K562 (cell line): ENCODE measurements around the gene MICU1. TPM values are rescaled to one million over a fixed set of nuclear protein-coding genes. Genes with fewer than 3 reads are reported as not detected.

Experiments
- ATAC-seq: fragments of 200-7000 bp; cut with Tn5 transposase; 3 replicates; pipeline ENCODE4 v1.9.1; 2020; ENCODE audit warnings: moderate library complexity
- BruUV-seq: library from RNA; stranded (reverse); fragments of 400-500 nt; replicated peaks from 2 replicates; lab custom pipeline; 2021; lab: Mats Ljungman, UMichigan
- CTCF ChIA-PET: fragments of 300-600 bp; formaldehyde crosslinking; extraction: SDS; loops from one replicate; lab custom pipeline; 2021; ENCODE audit warnings: low intra/inter-chr PET ratio; lab: Yijun Ruan, JAX
- POLR2A ChIA-PET: fragments of 300-600, 350-650 bp; sonication (Branson Sonifier 250); formaldehyde crosslinking; extraction: SDS; loops from one replicate; lab custom pipeline; 2021; ENCODE audit warnings: antibody characterized with exemption, inconsistent platforms; lab: Yijun Ruan, JAX
- DNase-seq, 4 experiments: peaks; one replicate each; pipeline versions ENCODE4 v3.0.0 to v3.0.0-alpha.2; 2011 to 2018; ENCODE audit warnings: low spot score in 3 of 4, mixed read lengths in 3 of 4; ENCODE audit errors: extremely low read depth in 1 of 4
- FAIRE-seq: peaks from 2 replicates; lab custom pipeline; 2011; peaks lifted over from hg19 to GRCh38; lab: Jason Lieb, UNC
- H2AFZ ChIP-seq: 2 replicates; pipeline ENCODE4 v1.6.0; 2011; ENCODE audit warnings: low read depth, low read length, control low read depth, inconsistent platforms
- H3K27ac ChIP-seq: fragments of 200-600 bp; 3 replicates; pipeline ENCODE4 v1.8.0; 2011; ENCODE audit warnings: low read depth, mild to moderate bottlenecking, control low read depth, inconsistent platforms, low read length, moderate library complexity, mixed read lengths; ENCODE audit errors: extremely low read depth
- H3K27me3 ChIP-seq, 2 experiments: fragments of 300-600 bp in 1 of 2; 2 replicates in 1 of 2; 3 replicates in 1 of 2; pipeline versions ENCODE4 v1.6.0 to v1.8.0; 2011; ENCODE audit warnings: inconsistent platforms in 2 of 2, low read length in 2 of 2, mild to moderate bottlenecking in 1 of 2, mixed read lengths in 1 of 2, moderate library complexity in 1 of 2; ENCODE audit not compliant: control insufficient read depth in 2 of 2, insufficient read depth in 2 of 2
- H3K36me3 ChIP-seq: fragments of 300-600 bp; 3 replicates; pipeline ENCODE4 v1.8.0; 2011; ENCODE audit warnings: mild to moderate bottlenecking, low read length, inconsistent platforms; ENCODE audit not compliant: control insufficient read depth, insufficient read depth
- H3K4me1 ChIP-seq, 2 experiments: fragments of 200-600 bp in 1 of 2; replicated peaks in 1 of 2; 2 replicates in 1 of 2; 3 replicates in 1 of 2; pipeline versions ENCODE4 v1.5.1 to v1.8.0; 2011; ENCODE audit warnings: inconsistent platforms in 2 of 2, low read length in 2 of 2, mild to moderate bottlenecking in 1 of 2, mixed read lengths in 1 of 2, moderate library complexity in 1 of 2; ENCODE audit not compliant: control insufficient read depth in 2 of 2, insufficient read depth in 2 of 2
- H3K4me2 ChIP-seq: 2 replicates; pipeline ENCODE4 v1.6.1; 2011; ENCODE audit warnings: low read length, control low read depth, inconsistent platforms, mixed read lengths; ENCODE audit not compliant: insufficient read depth
- H3K4me3 ChIP-seq: fragments of 200-600 bp; sonication (generic), shearing (Covaris generic); 2 replicates; pipeline ENCODE4 v1.5.1; 2016; ENCODE audit warnings: control low read depth, inconsistent platforms
- H3K79me2 ChIP-seq: fragments of 200-600 bp; 3 replicates; pipeline ENCODE4 v1.8.0; 2011; ENCODE audit warnings: low read length, inconsistent platforms; ENCODE audit not compliant: control insufficient read depth, insufficient read depth
- H3K9ac ChIP-seq, 2 experiments: 2 replicates each; pipeline versions ENCODE4 v1.6.0 to v1.6.1; 2011; ENCODE audit warnings: low read depth in 2 of 2, low read length in 2 of 2, control low read depth in 1 of 2, inconsistent platforms in 1 of 2, mild to moderate bottlenecking in 1 of 2, mixed read lengths in 1 of 2; ENCODE audit not compliant: insufficient read depth in 1 of 2
- H3K9me1 ChIP-seq: one replicate; pipeline ENCODE4 v1.6.0; 2011; ENCODE audit warnings: inconsistent platforms, mild to moderate bottlenecking, low read length, moderate library complexity; ENCODE audit not compliant: control insufficient read depth, insufficient read depth
- H3K9me3 ChIP-seq: replicated peaks from 2 replicates; pipeline ENCODE4 v1.5.1; 2011; ENCODE audit warnings: low read depth, low read length, inconsistent platforms; ENCODE audit not compliant: control insufficient read depth, insufficient read depth
- H4K20me1 ChIP-seq: replicated peaks from 2 replicates; pipeline ENCODE4 v1.6.1; 2011; ENCODE audit warnings: low read length, inconsistent platforms, mixed read lengths; ENCODE audit not compliant: control insufficient read depth, insufficient read depth
- BACH1 ChIP-seq: fragments of 200-800 bp; sonication (Bioruptor generic); IDR thresholded peaks from 2 replicates; pipeline ENCODE4 v1.6.1; 2016; ENCODE audit warnings: missing genetic modification characterization, missing compliant biosample characterization
- CEBPG ChIP-seq, 3 experiments: fragments of 200-800 bp in 1 of 3; sonication (Bioruptor generic) in 1 of 3; sonication (generic) in 1 of 3; formaldehyde crosslinking in 1 of 3; IDR thresholded peaks in 2 of 3; conservative IDR thresholded peaks in 1 of 3; 2 replicates each; pipeline versions ENCODE4 v1.6.1 to v1.8.0; 2016 to 2022; ENCODE audit warnings: missing compliant biosample characterization in 2 of 3, missing genetic modification characterization in 2 of 3, mild to moderate bottlenecking in 1 of 3, missing genetic modification reagents in 1 of 3
- CREB3L1 ChIP-seq: fragments of 450-650 bp; IDR thresholded peaks from 2 replicates; pipeline ENCODE4 v1.6.1; 2014; ENCODE audit warnings: low read depth, mild to moderate bottlenecking, moderate library complexity, borderline replicate concordance
- CXXC5 ChIP-seq: fragments of 250-450 bp; sonication (Bioruptor Pico); IDR thresholded peaks from 2 replicates; pipeline ENCODE4 v1.8.0; 2022; ENCODE audit warnings: inconsistent platforms, mild to moderate bottlenecking, moderate library complexity
- EP300 ChIP-seq: IDR thresholded peaks from 2 replicates; pipeline ENCODE4 v1.6.1; 2012; ENCODE audit warnings: low read length, improper control_type of control experiment
- FOXJ2 ChIP-seq: fragments of 200-800 bp; sonication (Bioruptor generic); IDR thresholded peaks from 2 replicates; pipeline ENCODE4 v1.6.1; 2016; ENCODE audit warnings: missing genetic modification characterization, missing compliant biosample characterization
- NR2C1 ChIP-seq, 2 experiments: fragments of 450-650 bp; IDR thresholded peaks; 2 replicates each; pipeline ENCODE4 v1.6.1; 2017; ENCODE audit warnings: mild to moderate bottlenecking in 2 of 2, antibody characterized with exemption in 1 of 2, inconsistent platforms in 1 of 2, missing compliant biosample characterization in 1 of 2, missing genetic modification characterization in 1 of 2
- NRF1 ChIP-seq, 2 experiments: fragments of 450-650 bp; IDR thresholded peaks in 1 of 2; conservative IDR thresholded peaks in 1 of 2; 2 replicates each; pipeline ENCODE4 v1.6.1; 2014; ENCODE audit warnings: mild to moderate bottlenecking in 2 of 2
- RAD21 ChIP-seq, 2 experiments: fragments of 250-450 bp in 1 of 2; fragments of 450-650 bp in 1 of 2; sonication (Bioruptor Pico) in 1 of 2; formaldehyde crosslinking in 1 of 2; IDR thresholded peaks in 1 of 2; conservative IDR thresholded peaks in 1 of 2; 2 replicates each; pipeline versions ENCODE4 v1.4.0 to v1.8.0; 2020 to 2022; ENCODE audit warnings: mild to moderate bottlenecking in 2 of 2, moderate library complexity in 1 of 2
- RBM14 ChIP-seq: fragments of 200-400 bp; formaldehyde crosslinking; IDR thresholded peaks from 2 replicates; pipeline ENCODE4 v1.6.1; 2018; ENCODE audit warnings: low read depth, mild to moderate bottlenecking, low read length, moderate library complexity, borderline replicate concordance; ENCODE audit not compliant: insufficient read depth
- RFX7 ChIP-seq: fragments of 250-450 bp; sonication (Bioruptor Pico); IDR thresholded peaks from 2 replicates; pipeline ENCODE4 v1.5.1; 2021; ENCODE audit warnings: mild to moderate bottlenecking
- SOX6 ChIP-seq: fragments of 450-650 bp; IDR thresholded peaks from 2 replicates; pipeline ENCODE4 v1.6.1; 2014; ENCODE audit warnings: mild to moderate bottlenecking
- TAF7 ChIP-seq: fragments of 450-650 bp; IDR thresholded peaks from 2 replicates; pipeline ENCODE4 v1.6.1; 2016; ENCODE audit warnings: missing genetic modification characterization, missing compliant biosample characterization
- TEAD4 ChIP-seq, 2 experiments: sonication (generic) in 1 of 2; formaldehyde crosslinking in 1 of 2; IDR thresholded peaks; 2 replicates each; pipeline versions ENCODE4 v1.6.1 to v1.8.0; 2012 to 2022; ENCODE audit warnings: borderline replicate concordance in 1 of 2, inconsistent platforms in 1 of 2, low read length in 1 of 2, mild to moderate bottlenecking in 1 of 2, missing genetic modification reagents in 1 of 2
- UBTF ChIP-seq, 2 experiments: IDR thresholded peaks; 2 replicates each; pipeline ENCODE4 v1.6.1; 2012; ENCODE audit warnings: improper control_type of control experiment in 2 of 2, low read depth in 2 of 2, low read length in 2 of 2, borderline replicate concordance in 1 of 2
- ZNF766 ChIP-seq: fragments of 200-800 bp; sonication (Bioruptor generic); conservative IDR thresholded peaks from 2 replicates; pipeline ENCODE4 v1.6.1; 2016; ENCODE audit warnings: missing genetic modification characterization, missing compliant biosample characterization
- WGBS: fragments of 100-300 bp; shearing (Covaris generic); methylation state at CpG from one replicate; pipeline ENCODE4 v1.1.6; 2016; ENCODE audit warnings: low coverage, mixed read lengths; ENCODE audit not compliant: insufficient coverage; ENCODE audit errors: missing lambda C conversion rate; 5-methylcytosine and 5-hydroxymethylcytosine counted together
- in situ Hi-C: fragments of 300-500 bp; cut with MboI; formaldehyde crosslinking; loops from 4 replicates; pipeline ENCODE4 v1.15.0; 2018; ENCODE audit warnings: inconsistent platforms, mixed read lengths
- intact Hi-C: fragments of 100-400 bp; cut with micrococcal nuclease; formaldehyde crosslinking; loops from 2 replicates; pipeline ENCODE4 v1.14.2; 2022
- polyA plus RNA-seq, 8 experiments: library from polyadenylated mRNA; depleted of rRNA in 4 of 8; stranded (reverse) in 5 of 8; unstranded in 3 of 8; fragments of >200 nt; fragmentation: Nextera tagmentation in 2 of 8; fragmentation: Illumina TruSeq in 1 of 8; extraction: Ambion mirVana in 2 of 8; extraction: Trizol in 1 of 8; gene quantifications; 2 replicates each; pipeline versions ENCODE4 v1.2.1 to v1.2.3, GENCODE V29; 2011 to 2014; ENCODE audit warnings: inconsistent platforms in 1 of 8, missing spikeins in 1 of 8
- total RNA-seq, 7 experiments: library from RNA; depleted of rRNA in 6 of 7; stranded (reverse); fragments of >200 nt in 6 of 7; fragmentation: Illumina TruSeq in 2 of 7; extraction: Trizol in 2 of 7; gene quantifications; 2 replicates each; pipeline versions ENCODE4 v1.2.1 to v1.2.3, GENCODE V29; 2011 to 2021; ENCODE audit warnings: low replicate concordance in 1 of 7

The MICU1 gene
- total and polyA plus RNA-seq, 9 of the 15 experiments (the other 6 are each of a cell fraction or from before 2014, with no cell fraction given) = 29.3 to 76.8 (median 48.4) TPM

GRCh38 chr10:72386916-72387586 lies 238.8 kb downstream of the MICU1 start:
- Histone ChIP-seq H3K27ac (no peak overlapping the region), H3K9me1 (no peaks in the 10 kb centered on the region), H4K20me1 (no peaks in the 10 kb centered on the region), H3K9ac (no peak overlapping the region), H3K4me2 (no peak overlapping the region), H3K27me3 (no peaks in the 10 kb centered on the region), H2AFZ (no peak overlapping the region), H3K36me3 (0 out of 3 replicates have a peak, but pooled peaks cover 2% of the 10 kb centered on the region), H3K79me2 (no peaks in the 10 kb centered on the region), H3K4me3 (no peak overlapping the region), H3K9me3 (no peaks in the 10 kb centered on the region), H3K4me1 (peaks cover 0 to 12% of the 10 kb centered on the region in 2 experiments; a peak in 2 of 5 replicates)
- no peak for FAIRE-seq
- 26% methylated on average over 3 of the region's 3 CpGs for WGBS
- intact Hi-C loops = no loop called here
- peak; percentile 92 for ATAC-seq
- ChIA-PET POLR2A (interaction anchor here (0.8 kb wide), 1 partner anchor 8 kb away, joined by 3 read pairs; no protein-coding TSS in a partner anchor), CTCF (no interaction called here)
- in situ Hi-C loops = no loop called here
- no TSS peak for BruUV-seq
- no peak for DNase-seq
- TF ChIP-seq TEAD4 (IDR thresholded peaks at IDR 0.05; ENCODE audit: low read length) (peak; percentile 8; the same call in 1 of the 2 replicates), TEAD4 (CRISPR knock-in tag; IDR thresholded peaks at IDR 0.05; ENCODE audit: borderline replicate concordance) (no peak), NRF1 (conservative IDR thresholded peaks at IDR 0.05 in 1 of 2, IDR thresholded peaks at IDR 0.05 in 1 of 2) (peak in 1 of 2 experiments; percentile 47; a peak in 3 of 4 replicates), RBM14 (no peak), NR2C1 (IDR thresholded peaks at IDR 0.05) (no peak), NR2C1 (tag; IDR thresholded peaks at IDR 0.05) (peak; percentile 38; the same call in 1 of the 2 replicates), BACH1 (tag) (peak; percentile 40; the same call in 1 of the 2 replicates), CXXC5 (CRISPR knock-in tag) (peak; percentile 55; the same call in 1 of the 2 replicates), TAF7 (tag) (no peak), UBTF (IDR thresholded peaks at IDR 0.05; ENCODE audit: borderline replicate concordance in 1 of 2, low read depth in 2 of 2, low read length in 2 of 2) (no peak), CEBPG (CRISPR knock-in tag; IDR thresholded peaks at IDR 0.05) (peak; percentile 84), CEBPG (tag; conservative IDR thresholded peaks at IDR 0.05 in 1 of 2, IDR thresholded peaks at IDR 0.05 in 1 of 2) (peak; percentile 87 to 98), RAD21 (CRISPR knock-in tag; conservative IDR thresholded peaks at IDR 0.05 in 1 of 2, IDR thresholded peaks at IDR 0.05 in 1 of 2) (no peak), RFX7 (CRISPR knock-in tag) (no peak), SOX6 (peak; percentile 61; the same call in 1 of the 2 replicates), FOXJ2 (tag) (0 out of 2 replicates have a peak, but pooled peaks have one; percentile 37), EP300 (peak; percentile 78; the same call in 1 of the 2 replicates), ZNF766 (CRISPR knock-in tag) (0 out of 2 replicates have a peak, but pooled peaks have one; percentile 38), CREB3L1 (peak; percentile 50; the same call in 1 of the 2 replicates)
